Cortex of kidney (tissue), 1 donor: Measurements from ENCODE around the gene PPP3CA.
"Not testable (repeated sequence)": the region's sequence is repeated elsewhere in the genome, so short reads cannot be mapped to it uniquely, and the experiment has no call there.

Experiments
- DNase-seq: peaks from one replicate; lab custom pipeline; 2025; lab: John Stamatoyannopoulos, UW

PPP3CA gene

DNA sequence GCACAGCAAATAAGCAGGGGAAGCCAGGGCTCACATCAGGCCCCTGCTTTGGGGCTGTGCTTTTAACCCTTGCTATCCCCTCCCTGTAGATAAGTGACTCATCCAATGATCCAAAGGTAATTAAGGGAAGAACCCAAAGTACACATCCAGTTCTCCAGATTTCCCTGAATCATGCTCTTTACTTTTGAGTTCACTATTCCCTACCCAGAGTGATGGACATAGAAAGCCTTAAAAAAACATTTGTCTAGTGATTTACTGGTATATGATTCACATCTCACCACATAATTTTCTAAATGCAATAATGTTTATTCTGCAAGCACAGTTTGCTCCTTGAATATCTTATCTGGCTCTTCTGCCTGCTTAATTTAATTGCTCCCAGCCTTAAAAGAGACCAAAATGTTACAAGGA, 136.2 kb downstream of the PPP3CA start:
- no peak for DNase-seq

DNA sequence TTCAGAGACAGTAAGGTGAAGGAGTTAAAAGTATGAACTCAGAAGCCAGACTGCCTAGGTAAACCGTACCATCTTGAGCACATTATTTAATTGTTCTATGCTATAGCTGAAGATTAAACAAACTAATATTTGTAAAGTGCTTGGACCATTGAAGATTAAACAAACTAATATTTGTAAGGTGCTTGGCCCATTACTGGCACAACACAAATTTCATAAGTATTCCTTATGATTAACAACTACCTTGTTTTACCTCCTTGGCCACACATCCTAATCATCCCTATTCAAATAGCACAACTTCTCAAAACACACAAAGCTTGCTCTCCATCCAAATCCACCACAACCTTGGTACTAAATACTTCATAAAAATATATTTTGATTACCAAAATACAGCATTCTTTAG, 137.0 kb downstream of the PPP3CA start:
- DNase-seq = no peak

DNA sequence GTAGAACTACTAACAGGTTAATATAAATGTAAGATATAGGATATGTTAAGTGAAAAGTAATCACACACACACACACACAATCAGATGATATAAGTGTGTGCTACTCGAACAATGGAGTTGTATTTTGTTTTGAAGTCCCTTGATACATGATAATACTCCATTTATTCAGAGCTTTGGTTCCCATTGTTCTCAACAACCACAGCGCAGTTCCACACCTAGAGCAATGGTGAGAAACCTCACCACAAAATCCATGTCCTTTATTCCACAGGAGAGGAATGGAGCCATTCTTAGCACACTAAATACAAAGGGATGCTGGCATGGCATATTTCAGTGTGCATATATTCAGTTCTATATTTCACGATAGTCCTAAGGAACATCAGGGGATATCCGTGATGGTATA, 139.2 kb downstream of the PPP3CA start:
- no peak for DNase-seq

DNA sequence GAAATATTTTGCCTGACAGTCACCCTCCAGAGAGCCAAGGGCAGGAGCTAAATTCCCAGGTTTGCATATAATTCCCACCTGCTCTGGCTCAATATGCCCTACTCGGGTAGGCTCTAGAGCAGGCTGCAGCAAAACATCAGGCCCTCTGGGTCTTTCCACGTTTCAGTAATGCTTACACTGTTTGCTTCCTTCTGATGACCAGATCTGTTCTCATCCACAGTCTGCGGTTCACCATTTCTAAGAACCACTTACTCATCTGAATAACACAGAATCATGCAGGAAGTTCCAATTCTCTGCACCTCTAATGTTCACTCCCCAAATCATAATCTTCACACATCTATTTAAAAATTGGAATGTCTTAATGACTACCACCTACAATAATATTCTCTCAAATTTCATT, 141.4 kb downstream of the PPP3CA start:
- DNase-seq = no peak

DNA sequence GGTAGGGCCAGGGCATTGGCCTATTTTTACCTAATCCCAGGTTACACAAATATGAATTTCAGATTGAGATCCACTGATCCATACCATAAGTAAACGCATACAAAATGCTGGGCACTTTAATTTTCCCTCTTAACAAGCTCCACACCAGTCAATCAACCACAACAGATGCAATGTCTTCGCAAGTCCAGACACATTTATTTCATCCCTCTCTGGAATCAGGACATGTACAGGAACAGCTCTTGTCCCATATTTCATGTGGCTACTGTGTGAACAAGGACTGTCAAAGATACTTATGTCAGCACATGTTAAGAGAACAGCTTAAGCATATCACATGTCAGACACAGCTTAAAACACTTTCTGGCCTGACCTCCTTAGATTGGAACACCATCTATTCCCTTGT, 145.9 kb downstream of the PPP3CA start:
- no peak for DNase-seq

DNA sequence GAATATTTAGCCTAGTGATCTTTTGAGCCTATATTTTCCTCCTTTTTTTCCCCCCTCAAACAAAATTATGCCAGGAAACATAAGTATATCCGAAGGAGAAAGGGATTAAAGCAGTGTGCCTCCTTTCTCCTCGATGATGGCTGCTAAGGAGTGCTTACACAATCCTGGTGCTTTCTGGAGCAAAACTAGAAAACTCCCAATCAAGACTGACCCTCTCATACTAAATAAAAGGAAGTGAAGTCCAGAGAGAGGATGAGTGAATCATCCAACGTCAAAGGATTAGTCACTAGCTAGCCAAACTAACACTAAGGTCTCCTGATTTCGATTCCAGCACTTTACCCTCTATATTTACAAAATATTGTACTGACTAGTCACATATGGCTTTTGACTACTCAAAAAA, 146.8 kb downstream of the PPP3CA start:
- DNase-seq = no peak

DNA sequence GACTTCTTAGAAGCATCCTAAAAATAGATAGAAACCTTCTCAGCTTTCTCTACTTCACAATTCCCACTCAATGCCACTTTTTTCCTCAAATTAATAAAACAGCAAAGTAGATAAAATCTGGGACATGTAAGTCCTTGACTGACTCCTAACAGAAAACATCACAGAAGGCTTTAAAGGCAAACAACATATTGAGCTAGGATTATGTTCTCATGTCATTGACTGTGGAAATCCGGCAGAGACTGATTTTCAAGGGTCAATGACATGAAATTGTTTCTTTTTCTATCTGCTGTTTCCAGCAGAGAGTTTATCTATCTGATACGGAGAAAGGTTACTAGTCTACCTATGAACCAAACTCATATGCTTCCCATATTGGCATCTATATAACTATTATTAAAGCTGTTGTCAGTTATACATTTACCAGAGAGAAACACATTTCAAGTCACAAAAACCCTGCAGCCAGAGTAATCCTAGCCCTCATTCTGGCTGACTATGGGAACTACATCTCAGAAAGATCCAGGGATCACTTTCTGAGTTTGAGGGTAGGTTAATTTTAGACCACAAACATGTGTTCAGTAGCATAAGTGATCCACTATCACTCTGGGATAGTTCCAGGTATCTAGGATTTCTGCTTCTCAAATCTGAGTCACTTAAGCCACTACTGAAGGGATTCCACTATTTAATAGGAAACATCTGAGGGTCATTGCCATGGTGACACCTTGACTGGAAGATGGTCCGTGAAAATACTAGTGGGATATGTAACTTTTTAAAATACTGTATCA, 147.6 kb downstream of the PPP3CA start:
- no peak for DNase-seq

DNA sequence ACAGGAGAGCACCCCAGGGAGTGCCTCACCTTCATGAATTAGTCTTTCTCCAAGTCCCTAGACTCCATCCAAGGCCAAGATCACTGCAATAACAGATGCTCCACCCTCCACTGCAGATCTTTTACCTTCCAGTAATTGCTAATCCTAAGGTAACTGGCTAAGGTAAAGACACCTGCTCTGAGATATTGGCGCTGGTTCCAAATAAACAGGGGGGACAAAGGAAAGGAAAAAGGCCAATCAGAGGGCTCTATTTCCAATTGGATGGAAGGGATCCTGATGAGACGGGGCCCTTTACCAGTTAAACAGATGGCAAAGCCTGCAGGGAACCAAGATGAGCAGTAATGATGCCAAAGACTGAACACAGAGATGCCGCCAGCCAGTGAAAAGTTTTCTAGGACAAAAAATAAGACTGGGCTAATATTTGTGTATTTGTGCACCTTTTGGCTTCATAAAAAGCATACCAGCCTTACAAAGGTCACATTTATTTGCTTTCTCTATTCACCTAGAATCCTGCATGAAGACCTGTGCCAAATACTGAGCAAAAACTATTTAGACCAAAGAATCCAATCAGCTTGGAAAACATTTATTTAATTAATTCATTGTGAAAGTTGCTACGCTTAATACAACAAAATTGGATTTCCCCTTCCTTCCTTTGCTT, 148.5 kb downstream of the PPP3CA start:
- DNase-seq = no peak

DNA sequence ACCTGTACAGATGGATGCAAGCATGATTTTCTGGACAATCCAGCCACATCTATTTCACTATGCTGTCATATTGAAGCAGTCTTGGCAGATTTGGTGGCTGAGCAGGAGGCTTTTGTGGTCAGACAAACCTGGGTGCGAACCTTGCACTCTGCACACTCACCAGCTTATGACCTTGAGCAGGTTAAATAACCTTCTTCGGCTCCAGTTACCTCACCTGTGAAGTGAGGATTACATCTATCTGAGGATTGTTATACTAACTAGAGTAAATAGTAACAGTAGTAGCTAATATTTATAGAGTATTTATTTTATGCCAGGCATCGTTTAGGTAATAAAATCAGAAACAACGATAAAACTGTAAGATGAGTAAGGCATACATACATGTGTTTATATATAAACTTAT, 150.0 kb downstream of the PPP3CA start:
- DNase-seq = no peak

DNA sequence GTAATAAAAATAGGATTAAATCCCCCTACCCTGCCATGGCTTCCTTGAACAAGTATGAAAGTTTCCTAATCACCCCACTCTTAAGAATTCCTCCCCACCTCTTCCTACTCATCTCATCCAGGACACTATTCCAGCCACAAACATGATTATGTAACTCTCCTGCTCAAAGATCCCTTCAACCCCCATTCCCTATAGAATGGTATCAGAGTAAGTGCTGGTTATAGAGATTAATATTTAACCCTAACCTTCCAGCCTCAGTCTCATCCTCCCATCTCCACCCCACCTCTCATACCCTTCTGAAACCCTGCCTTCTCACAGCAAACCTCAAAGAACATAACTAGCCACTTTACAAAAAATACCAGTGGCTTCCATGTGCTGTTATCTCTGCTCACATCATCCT, 155.1 kb downstream of the PPP3CA start:
- no peak for DNase-seq

DNA sequence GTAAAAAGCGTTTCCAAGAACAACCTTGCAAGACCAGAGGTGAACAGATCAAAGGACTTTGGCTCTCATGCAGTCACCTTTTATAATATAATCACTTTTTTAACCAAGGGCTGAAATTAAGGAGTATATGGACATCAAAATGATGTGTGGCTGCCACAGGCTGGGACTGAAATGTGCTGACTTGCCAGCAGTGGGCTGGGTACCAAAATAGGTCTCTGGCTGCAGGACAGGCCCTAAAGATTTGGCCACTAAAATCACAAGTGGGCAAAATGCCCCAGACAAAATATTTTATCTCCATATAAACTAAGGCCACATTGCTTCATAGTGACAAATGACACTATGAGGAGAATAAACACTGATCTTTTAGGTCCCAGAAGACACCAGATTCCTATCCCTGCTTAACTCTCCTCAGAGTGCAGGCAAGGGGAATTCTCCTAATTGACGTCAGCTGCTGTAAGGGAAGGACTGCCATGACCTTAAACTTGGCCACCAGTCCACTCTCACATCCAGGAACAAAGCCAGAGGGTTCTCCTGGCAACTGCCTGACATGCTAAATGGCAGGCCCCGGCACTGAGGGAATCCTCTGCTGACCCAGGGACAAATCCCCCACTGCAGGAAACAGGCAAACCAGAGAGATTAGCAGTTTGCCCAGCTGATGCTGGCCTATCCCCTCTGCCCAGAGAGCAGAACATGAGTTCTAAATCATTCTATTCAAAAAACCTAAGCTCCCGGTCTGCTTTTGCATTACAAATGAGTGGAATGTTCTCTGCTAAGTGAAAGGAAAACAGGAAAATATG, 155.8 kb downstream of the PPP3CA start:
- DNase-seq = no peak

DNA sequence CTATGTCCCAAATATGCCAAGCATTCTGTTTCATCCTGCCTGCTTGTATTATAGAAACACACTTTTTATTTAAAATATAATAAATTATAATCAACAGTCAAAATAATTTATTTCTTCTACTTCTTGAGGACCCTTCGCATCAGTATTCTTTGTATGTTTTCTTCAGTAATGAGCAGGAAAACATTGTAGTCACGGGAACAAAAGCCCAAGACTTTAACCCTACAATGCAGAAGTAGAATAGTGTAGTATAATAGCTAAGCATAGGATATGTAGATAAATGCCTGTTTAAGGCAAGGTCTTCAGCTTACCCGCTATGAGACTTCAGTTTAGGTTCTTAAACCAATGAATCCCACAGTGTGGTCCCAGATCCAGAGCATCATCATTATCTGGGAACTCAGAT, 156.6 kb downstream of the PPP3CA start:
- DNase-seq = no peak

DNA sequence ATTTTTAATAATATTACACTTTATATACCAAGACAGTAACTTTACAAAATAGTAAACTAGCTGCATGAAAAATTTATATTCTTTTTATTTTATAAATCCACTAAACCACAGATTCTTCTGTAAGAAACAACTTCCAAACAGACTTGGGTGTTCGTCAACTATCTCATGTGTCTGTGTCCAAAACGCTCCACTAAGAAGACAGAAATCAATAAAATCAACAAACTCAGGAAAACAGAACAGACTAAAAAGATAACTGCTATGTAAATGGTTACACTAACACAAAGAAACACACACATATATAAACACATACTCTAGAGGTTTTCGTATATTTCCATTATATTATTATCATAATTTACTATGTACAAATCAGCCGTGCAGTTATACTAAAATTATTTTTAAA, 158.4 kb downstream of the PPP3CA start:
- DNase-seq = no peak

DNA sequence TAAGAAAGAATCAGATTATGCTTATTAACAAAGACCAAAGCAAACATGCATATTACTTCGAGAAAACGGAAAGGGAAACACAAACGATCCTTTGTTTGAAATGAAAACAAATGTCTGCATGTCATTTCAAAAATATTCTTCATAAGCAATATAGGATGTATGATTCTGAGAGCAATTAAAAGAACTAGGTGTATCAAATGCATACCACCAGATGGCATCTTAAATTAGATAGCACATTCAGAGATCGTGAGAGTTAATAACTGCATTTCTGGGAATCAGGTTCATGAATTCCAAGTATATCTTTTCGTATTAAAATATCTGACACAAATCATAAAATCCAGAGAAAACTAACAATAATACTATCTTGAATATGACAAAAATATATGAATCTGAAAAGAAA, 159.5 kb downstream of the PPP3CA start:
- DNase-seq = no peak

DNA sequence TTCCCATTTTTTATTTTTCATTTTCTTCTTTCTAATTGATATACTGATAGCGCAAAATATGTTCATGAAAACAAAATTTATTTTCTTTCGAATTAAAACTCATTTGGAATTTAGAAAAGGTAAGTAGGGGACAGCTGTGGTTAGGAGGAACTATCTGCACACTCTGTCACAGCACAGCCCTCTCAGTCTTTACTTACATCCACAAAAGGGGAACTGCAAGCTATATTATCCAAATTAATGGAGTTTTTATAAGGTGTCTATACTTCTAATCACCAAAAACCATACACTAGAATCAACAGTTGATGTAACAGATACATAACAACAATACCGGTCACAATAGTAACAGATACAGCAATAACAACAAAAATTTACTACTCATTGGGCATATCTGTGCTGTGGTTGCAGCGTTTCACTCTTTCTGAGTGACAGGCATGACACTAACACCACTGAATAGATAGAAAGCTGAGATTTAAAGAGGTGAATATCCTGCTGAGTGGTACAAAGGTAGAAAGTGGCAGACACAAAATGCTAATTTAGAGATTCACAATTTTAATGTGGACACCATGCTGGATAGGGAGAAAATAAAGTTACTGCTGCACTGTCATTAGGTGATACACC, 160.7 kb downstream of the PPP3CA start:
- no peak for DNase-seq

DNA sequence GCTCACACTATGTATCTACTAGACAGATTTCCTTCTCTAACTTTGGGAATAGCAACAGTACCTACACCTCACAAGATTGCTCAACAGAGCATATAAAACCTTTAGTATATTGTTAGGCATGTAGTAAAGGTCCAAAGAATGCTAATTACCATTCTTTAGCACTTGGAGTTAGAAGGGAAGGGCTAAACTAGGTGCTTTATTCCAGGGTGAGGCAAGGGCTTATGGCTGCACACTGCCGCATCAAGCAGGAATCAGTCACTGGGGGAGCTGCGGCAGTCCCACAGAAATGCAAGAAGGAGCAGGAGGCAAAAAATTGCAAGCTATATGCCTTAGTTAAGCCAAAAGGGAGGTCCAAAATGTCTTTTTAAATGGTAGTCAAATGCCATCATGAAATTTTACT, 162.7 kb downstream of the PPP3CA start:
- DNase-seq = no peak

DNA sequence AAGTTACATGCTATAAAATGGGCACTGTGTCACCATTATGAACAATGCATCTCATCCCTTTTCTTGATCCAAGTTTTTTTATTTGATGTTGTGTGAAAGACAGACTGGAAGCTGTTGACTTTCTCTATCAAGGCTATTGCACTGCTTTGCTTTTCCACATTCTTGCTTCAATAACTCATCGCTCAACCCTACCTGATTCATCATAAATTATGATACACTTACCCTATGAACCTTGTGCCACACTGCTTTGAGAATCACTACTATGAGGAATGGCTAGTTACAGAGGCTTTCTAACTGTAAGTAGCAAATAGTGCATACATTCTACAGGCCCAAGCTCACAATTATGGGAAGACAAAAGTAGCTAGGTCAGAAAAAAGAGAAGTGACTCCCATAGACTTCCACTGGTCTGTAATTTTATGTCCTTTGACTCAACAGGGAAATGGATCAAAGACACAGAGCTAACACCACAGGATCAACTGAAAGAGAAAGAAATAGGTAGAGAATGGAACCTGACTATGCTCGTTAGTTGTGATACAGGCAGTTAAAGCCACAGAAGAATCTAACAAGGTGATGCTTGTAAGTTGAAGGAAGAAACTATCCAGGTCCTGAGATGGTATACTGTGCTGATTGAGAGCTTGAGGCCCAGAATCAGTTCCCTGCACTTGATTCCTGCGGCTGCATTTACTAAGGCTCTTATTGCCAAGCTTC, 163.5 kb downstream of the PPP3CA start:
- no peak for DNase-seq

DNA sequence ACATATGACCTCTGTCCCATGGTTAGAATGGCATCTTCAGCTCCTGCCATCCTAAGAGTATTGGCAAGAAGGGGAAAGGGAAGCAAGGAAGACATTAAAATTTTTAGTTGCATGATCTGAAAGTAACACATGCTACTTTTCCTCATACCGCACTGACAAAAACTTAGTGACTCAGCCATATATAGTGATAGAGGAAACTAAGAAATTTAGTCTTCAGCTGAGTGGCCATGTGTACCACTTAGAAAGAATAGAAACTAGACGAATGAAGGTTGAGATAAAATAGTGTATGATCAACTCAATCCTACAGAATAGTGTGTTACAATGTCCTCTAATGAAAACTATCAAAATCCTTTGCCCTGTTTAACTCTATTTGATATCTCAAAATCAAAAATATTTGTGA, 164.1 kb downstream of the PPP3CA start:
- no peak for DNase-seq

DNA sequence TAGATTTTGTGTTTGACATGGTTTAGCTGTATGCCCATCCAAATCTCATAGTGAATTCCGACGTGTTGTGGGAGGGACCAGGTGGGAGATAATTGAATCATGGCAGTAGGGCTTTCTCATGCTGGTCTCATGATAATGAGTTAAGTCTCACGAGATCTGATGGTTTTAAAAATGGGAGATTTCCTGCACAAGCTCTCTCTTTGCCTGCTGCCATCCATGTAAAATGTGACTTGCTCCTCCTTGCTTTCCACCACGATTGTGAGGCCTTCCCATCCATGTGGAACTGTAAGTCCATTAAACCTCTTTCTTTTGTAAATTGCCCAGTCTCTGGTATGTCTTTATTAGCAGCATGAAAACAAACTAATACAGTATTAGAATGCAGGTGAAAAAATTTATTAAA, 164.6 kb downstream of the PPP3CA start:
- DNase-seq = not testable (repeated sequence)

DNA sequence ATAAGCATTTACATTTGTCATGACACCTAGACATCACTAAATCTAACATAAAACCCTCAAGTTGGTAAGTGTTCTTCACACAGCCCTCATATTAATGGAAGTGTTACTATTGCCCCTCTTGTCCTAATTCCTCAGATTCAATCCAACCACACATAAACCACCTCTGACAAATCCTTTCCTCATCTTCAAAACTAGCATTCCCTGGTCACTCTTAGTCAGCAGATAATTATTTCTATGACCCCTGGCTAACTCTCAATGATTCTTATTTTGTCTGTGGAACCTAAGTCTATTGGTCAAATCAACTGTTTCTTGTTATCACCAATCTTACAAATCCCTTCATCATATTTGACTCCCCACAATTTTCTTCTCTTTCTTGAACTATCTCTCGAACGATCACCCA, 168.6 kb downstream of the PPP3CA start:
- DNase-seq = no peak

DNA sequence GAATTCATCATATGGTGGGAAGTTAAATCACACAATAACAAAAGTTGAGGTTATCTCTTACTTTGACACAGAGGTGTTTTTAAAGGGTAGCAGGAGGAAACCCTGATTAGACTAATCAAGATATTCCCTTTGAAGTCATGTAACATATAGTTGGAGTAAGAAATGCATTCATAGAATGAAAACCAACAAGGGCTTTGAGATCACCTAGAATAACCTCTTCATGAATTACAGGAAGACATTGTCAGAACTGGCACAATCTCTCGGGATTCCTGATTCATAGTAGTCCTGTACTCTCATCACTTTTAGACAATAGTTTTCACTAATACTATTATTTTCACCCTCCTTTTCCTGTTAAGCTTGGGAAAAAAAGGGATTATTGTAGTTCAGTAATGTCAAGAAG, 170.2 kb downstream of the PPP3CA start:
- no peak for DNase-seq
